HepG2 (cell line): ENCODE data around the gene ITPR1. TPM values are rescaled to one million over a fixed set of nuclear protein-coding genes. Genes with fewer than 3 reads are reported as not detected.

Source experiments
- AKAP8 ChIP-seq: sonication (generic); formaldehyde crosslinking; IDR thresholded peaks from 2 replicates; pipeline ENCODE4 v1.5.1; 2020; ENCODE audit warnings: mild to moderate bottlenecking, missing genetic modification reagents
- ATF5 ChIP-seq: sonication (generic); formaldehyde crosslinking; IDR thresholded peaks from 2 replicates; pipeline ENCODE4 v1.4.0; 2020; ENCODE audit warnings: mild to moderate bottlenecking, low read depth, missing genetic modification reagents
- BORCS8-MEF2B ChIP-seq: sonication (generic); formaldehyde crosslinking; IDR thresholded peaks from 2 replicates; pipeline ENCODE4 v1.8.0; 2022; ENCODE audit warnings: mild to moderate bottlenecking, missing genetic modification reagents
- CBX5 ChIP-seq: sonication (generic); formaldehyde crosslinking; IDR thresholded peaks from 2 replicates; pipeline ENCODE4 v1.4.0; 2020; ENCODE audit warnings: missing genetic modification reagents, borderline replicate concordance
- CSRNP2 ChIP-seq: sonication (generic); formaldehyde crosslinking; conservative IDR thresholded peaks from 2 replicates; pipeline ENCODE4 v1.8.0; 2022; ENCODE audit warnings: low read depth, missing genetic modification reagents
- ELF3 ChIP-seq: IDR thresholded peaks from 2 replicates; pipeline ENCODE4 v1.6.1; 2016; ENCODE audit warnings: missing genetic modification reagents, missing compliant biosample characterization
- HDAC2 ChIP-seq: sonication (generic); formaldehyde crosslinking; IDR thresholded peaks from 2 replicates; pipeline ENCODE4 v1.4.0; 2020; ENCODE audit warnings: missing genetic modification reagents
- HINFP ChIP-seq: sonication (generic); formaldehyde crosslinking; IDR thresholded peaks from 2 replicates; pipeline ENCODE4 v1.4.0; 2020; ENCODE audit warnings: low read depth, mild to moderate bottlenecking, missing genetic modification reagents
- HOXA7 ChIP-seq: sonication (generic); formaldehyde crosslinking; IDR thresholded peaks from 2 replicates; pipeline ENCODE4 v1.8.1; 2022; ENCODE audit warnings: mild to moderate bottlenecking, missing genetic modification reagents, moderate library complexity
- KDM5A ChIP-seq: fragments of 200-600 bp; sonication (generic); IDR thresholded peaks from 2 replicates; pipeline ENCODE4 v1.7.0; 2018; ENCODE audit warnings: antibody characterized with exemption, mild to moderate bottlenecking, low read length, borderline replicate concordance
- KMT2B ChIP-seq: IDR thresholded peaks from 2 replicates; pipeline ENCODE4 v1.6.1; 2016; ENCODE audit warnings: missing genetic modification reagents, missing compliant biosample characterization
- MAFG ChIP-seq: sonication (generic); formaldehyde crosslinking; IDR thresholded peaks from 2 replicates; pipeline ENCODE4 v1.5.1; 2020; ENCODE audit warnings: mild to moderate bottlenecking, missing genetic modification reagents
- MED13 ChIP-seq: sonication (generic); formaldehyde crosslinking; IDR thresholded peaks from 2 replicates; pipeline ENCODE4 v1.5.0; 2020; ENCODE audit warnings: missing genetic modification reagents
- NR0B2 ChIP-seq: sonication (generic); formaldehyde crosslinking; IDR thresholded peaks from 2 replicates; pipeline ENCODE4 v1.4.0; 2020; ENCODE audit warnings: mild to moderate bottlenecking, missing genetic modification reagents
- RBM39 ChIP-seq: fragments of 200-400 bp; formaldehyde crosslinking; IDR thresholded peaks from one replicate; pipeline ENCODE4 v1.6.1; 2018; ENCODE audit warnings: antibody characterized with exemption, mild to moderate bottlenecking, low read depth, low read length; ENCODE audit not compliant: poor library complexity, severe bottlenecking
- SNAPC2 ChIP-seq: sonication (generic); formaldehyde crosslinking; IDR thresholded peaks from 2 replicates; pipeline ENCODE4 v1.8.1; 2022; ENCODE audit warnings: mild to moderate bottlenecking, missing genetic modification reagents
- SOX6 ChIP-seq, 2 experiments: fragments of 450-650 bp in 1 of 2; sonication (generic) in 1 of 2; formaldehyde crosslinking in 1 of 2; IDR thresholded peaks; 2 replicates each; pipeline versions ENCODE4 v1.4.0 to v1.6.1; 2017 to 2020; ENCODE audit warnings: antibody characterized with exemption in 1 of 2, mild to moderate bottlenecking in 1 of 2, missing genetic modification reagents in 1 of 2
- SP2 ChIP-seq: sonication (generic); formaldehyde crosslinking; IDR thresholded peaks from 2 replicates; pipeline ENCODE4 v1.5.1; 2020; ENCODE audit warnings: mild to moderate bottlenecking, missing genetic modification reagents
- XRCC5 ChIP-seq: fragments of 200-400 bp; formaldehyde crosslinking; optimal IDR thresholded peaks from 2 replicates; pipeline ENCODE3; 2017; ENCODE audit warnings: mild to moderate bottlenecking, low read length
- ZBTB38 ChIP-seq: sonication (generic); formaldehyde crosslinking; IDR thresholded peaks from 2 replicates; pipeline ENCODE4 v1.5.1; 2020; ENCODE audit warnings: mild to moderate bottlenecking, missing genetic modification reagents
- ZNF224 ChIP-seq: sonication (generic); formaldehyde crosslinking; IDR thresholded peaks from 2 replicates; pipeline ENCODE4 v1.5.0; 2020; ENCODE audit warnings: mild to moderate bottlenecking, missing genetic modification reagents
- ZNF432 ChIP-seq: sonication (generic); formaldehyde crosslinking; IDR thresholded peaks from 2 replicates; pipeline ENCODE4 v1.5.0; 2020; ENCODE audit warnings: missing genetic modification reagents, mild to moderate bottlenecking, borderline replicate concordance
- ZNF800 ChIP-seq: sonication (generic); formaldehyde crosslinking; IDR thresholded peaks from 2 replicates; pipeline ENCODE4 v1.4.0; 2020; ENCODE audit warnings: missing genetic modification reagents
- ZNF878 ChIP-seq: sonication (generic); formaldehyde crosslinking; IDR thresholded peaks from 2 replicates; pipeline ENCODE4 v1.8.1; 2023; ENCODE audit warnings: mild to moderate bottlenecking, missing genetic modification reagents, moderate library complexity
- ZSCAN12 ChIP-seq: sonication (generic); formaldehyde crosslinking; IDR thresholded peaks from 2 replicates; pipeline ENCODE4 v1.9.0; 2021; ENCODE audit warnings: mild to moderate bottlenecking, missing genetic modification reagents
- polyA plus RNA-seq, 8 experiments: library from polyadenylated mRNA; depleted of rRNA in 3 of 8; stranded (reverse) in 7 of 8; unstranded in 1 of 8; fragments of >200 nt; fragmentation: Illumina TruSeq in 4 of 8; extraction: Trizol in 4 of 8; gene quantifications; 2 replicates each; pipeline versions ENCODE4 v1.2.1 to v1.2.3, GENCODE V29; 2011 to 2016; ENCODE audit warnings: low read depth in 4 of 8, missing spikeins in 1 of 8, mixed read lengths in 1 of 8; ENCODE audit not compliant: insufficient read depth in 1 of 8
- total RNA-seq, 5 experiments: library from RNA; depleted of rRNA; stranded (reverse); fragments of >200 nt; fragmentation: Illumina TruSeq; extraction: Trizol; gene quantifications; 2 replicates each; pipeline ENCODE4 v1.2.3, GENCODE V29; 2016; ENCODE audit warnings: low read depth in 1 of 5

ITPR1 gene
- total and polyA plus RNA-seq, 2 of the 13 experiments (the other 11 are each of a cell fraction or from before 2014, with no cell fraction given) = 10.0 to 11.4 TPM

- TF ChIP-seq ZSCAN12 (CRISPR knock-in tag) (no peak), SOX6 (IDR thresholded peaks at IDR 0.05) (no peak), SOX6 (CRISPR knock-in tag; IDR thresholded peaks at IDR 0.05) (peak; percentile 71), MAFG (CRISPR knock-in tag) (no peak), CBX5 (no peak), XRCC5 (peak; percentile 19), SP2 (CRISPR knock-in tag) (no peak), ZNF224 (no peak), SNAPC2 (CRISPR knock-in tag) (no peak), NR0B2 (CRISPR knock-in tag) (no peak), KMT2B (CRISPR knock-in tag) (no peak), ZBTB38 (CRISPR knock-in tag) (0 out of 2 replicates have a peak, but pooled peaks have one; percentile 36), ZNF432 (CRISPR knock-in tag) (no peak), HDAC2 (CRISPR knock-in tag) (peak; percentile 37; the same call in 1 of the 2 replicates), CSRNP2 (no peak), AKAP8 (CRISPR knock-in tag) (no peak), ZNF800 (CRISPR knock-in tag) (no peak), MED13 (no peak), ATF5 (CRISPR knock-in tag) (no peak), BORCS8-MEF2B (no peak), KDM5A (no peak), RBM39 (no peak), ZNF878 (CRISPR knock-in tag) (no peak), HINFP (CRISPR knock-in tag) (no peak), ELF3 (CRISPR knock-in tag) (peak; percentile 55; the same call in 1 of the 2 replicates), HOXA7 (CRISPR knock-in tag) (no peak)
These were observed 227.3 kb downstream of the ITPR1 start (continued) for GRCh38 chr3:4720316-4721075.
